Caco-2 (cell line): Measurements from ENCODE around the gene FARP1. TPM values are rescaled to one million over a fixed set of nuclear protein-coding genes. Genes with fewer than 3 reads are reported as not detected.

Source experiments
- BruUV-seq: library from RNA; stranded (reverse); fragments of 400-500 nt; replicated peaks from 2 replicates; lab custom pipeline; 2021; lab: Mats Ljungman, UMichigan
- CTCF ChIA-PET: fragments of 300-600 bp; sonication (Branson Sonifier 250); formaldehyde crosslinking; loops from one replicate; lab custom pipeline; 2022; ENCODE audit warnings: antibody characterized with exemption; lab: Charles Lee
- POLR2A ChIA-PET: fragments of 300-600 bp; sonication (Branson Sonifier 250); formaldehyde crosslinking; loops from one replicate; lab custom pipeline; 2022; ENCODE audit warnings: antibody characterized with exemption; lab: Charles Lee
- DNase-seq, 2 experiments: peaks; one replicate each; pipeline versions ENCODE4 v3.0.0 to v3.0.0-alpha.2; 2020 to 2022
- H3K27me3 ChIP-seq: replicated peaks from 2 replicates; pipeline ENCODE4 v1.6.0; 2011; ENCODE audit warnings: low read length; ENCODE audit not compliant: control insufficient read depth, insufficient read depth
- H3K36me3 ChIP-seq: 2 replicates; pipeline ENCODE4 v1.5.1; 2011; ENCODE audit warnings: low read length; ENCODE audit not compliant: control insufficient read depth, insufficient read depth
- H3K4me1 ChIP-seq: fragments of 250-450 bp; sonication (Bioruptor Pico); 2 replicates; pipeline ENCODE4 v1.5.1; 2020; ENCODE audit warnings: mild to moderate bottlenecking
- H3K4me3 ChIP-seq: 2 replicates; pipeline ENCODE4 v1.5.1; 2011; ENCODE audit warnings: low read depth, mild to moderate bottlenecking, control low read depth, low read length
- H3K9me3 ChIP-seq: fragments of 250-450 bp; sonication (Bioruptor Pico); 2 replicates; pipeline ENCODE4 v1.5.1; 2020; ENCODE audit warnings: mild to moderate bottlenecking, moderate library complexity
- H3K27ac Mint-ChIP-seq: one replicate; pipeline ENCODE4 v1.8.0; 2022; ENCODE audit warnings: mixed read lengths; ENCODE audit not compliant: unreplicated experiment
- H3K27me3 Mint-ChIP-seq: one replicate; pipeline ENCODE4 v1.8.0; 2022; ENCODE audit warnings: mixed read lengths; ENCODE audit not compliant: insufficient read depth, unreplicated experiment
- H3K36me3 Mint-ChIP-seq: one replicate; pipeline ENCODE4 v1.8.0; 2022; ENCODE audit warnings: mild to moderate bottlenecking, mixed read lengths; ENCODE audit not compliant: insufficient read depth, unreplicated experiment
- H3K4me1 Mint-ChIP-seq: one replicate; pipeline ENCODE4 v1.8.0; 2022; ENCODE audit warnings: low read depth, mixed read lengths; ENCODE audit not compliant: unreplicated experiment
- H3K4me3 Mint-ChIP-seq: one replicate; pipeline ENCODE4 v1.8.0; 2022; ENCODE audit warnings: mild to moderate bottlenecking, moderate library complexity, mixed read lengths; ENCODE audit not compliant: unreplicated experiment
- H3K9me3 Mint-ChIP-seq: one replicate; pipeline ENCODE4 v1.8.0; 2022; ENCODE audit warnings: mixed read lengths; ENCODE audit not compliant: unreplicated experiment
- intact Hi-C: fragments of 100-400 bp; cut with micrococcal nuclease; formaldehyde crosslinking; loops from one replicate; pipeline ENCODE4 v1.10.0; 2022; ENCODE audit not compliant: unreplicated experiment
- total RNA-seq: library from RNA; stranded (reverse); gene quantifications from 2 replicates; pipeline ENCODE4 v1.2.3, GENCODE V29; 2022
- TF ChIP-seq, protein P1 (sequence below), 2 experiments: fragments of 200-600 bp in 1 of 2; IDR thresholded peaks; 1 replicate in 1 of 2; 2 replicates in 1 of 2; pipeline versions ENCODE4 v1.5.1 to v1.8.0; 2011 to 2022; ENCODE audit warnings: antibody characterized with exemption in 1 of 2, control low read depth in 1 of 2, inconsistent platforms in 1 of 2, low read depth in 1 of 2, low read length in 1 of 2, mild to moderate bottlenecking in 1 of 2, moderate library complexity in 1 of 2; ENCODE audit not compliant: insufficient read depth in 1 of 2, severe bottlenecking in 1 of 2, unreplicated experiment in 1 of 2

Gene FARP1
- total RNA-seq, 1 experiment from 2014 or later = 189 TPM

DNA sequence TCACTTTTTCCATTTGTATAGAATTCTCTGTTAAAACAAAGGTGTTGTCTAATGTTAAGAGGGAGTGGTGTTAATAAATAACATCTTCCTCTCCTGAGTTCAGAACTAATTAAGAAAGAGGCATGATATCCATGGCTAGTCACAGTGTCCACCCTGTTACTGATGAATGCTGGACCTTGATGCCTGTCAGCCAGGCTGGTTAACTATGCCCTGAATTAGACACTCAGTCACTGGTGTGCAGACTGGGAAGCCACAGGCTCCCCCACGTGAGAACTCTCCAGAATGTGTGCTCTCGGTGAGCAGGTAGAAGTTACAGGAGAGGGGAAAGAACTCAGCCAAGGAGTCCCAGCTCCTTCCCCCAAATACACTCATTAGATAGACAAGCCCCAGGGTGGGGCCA lies 90.2 kb downstream of the FARP1 start:
- DNase-seq = no peak
- H3K4me3 Mint-ChIP-seq = no peak overlapping the region
- no peaks in the 10 kb centered on the region for H3K4me1 Mint-ChIP-seq
- peaks cover 10% of the 10 kb centered on the region for H3K9me3 Mint-ChIP-seq
- TF ChIP-seq, protein P1, sequence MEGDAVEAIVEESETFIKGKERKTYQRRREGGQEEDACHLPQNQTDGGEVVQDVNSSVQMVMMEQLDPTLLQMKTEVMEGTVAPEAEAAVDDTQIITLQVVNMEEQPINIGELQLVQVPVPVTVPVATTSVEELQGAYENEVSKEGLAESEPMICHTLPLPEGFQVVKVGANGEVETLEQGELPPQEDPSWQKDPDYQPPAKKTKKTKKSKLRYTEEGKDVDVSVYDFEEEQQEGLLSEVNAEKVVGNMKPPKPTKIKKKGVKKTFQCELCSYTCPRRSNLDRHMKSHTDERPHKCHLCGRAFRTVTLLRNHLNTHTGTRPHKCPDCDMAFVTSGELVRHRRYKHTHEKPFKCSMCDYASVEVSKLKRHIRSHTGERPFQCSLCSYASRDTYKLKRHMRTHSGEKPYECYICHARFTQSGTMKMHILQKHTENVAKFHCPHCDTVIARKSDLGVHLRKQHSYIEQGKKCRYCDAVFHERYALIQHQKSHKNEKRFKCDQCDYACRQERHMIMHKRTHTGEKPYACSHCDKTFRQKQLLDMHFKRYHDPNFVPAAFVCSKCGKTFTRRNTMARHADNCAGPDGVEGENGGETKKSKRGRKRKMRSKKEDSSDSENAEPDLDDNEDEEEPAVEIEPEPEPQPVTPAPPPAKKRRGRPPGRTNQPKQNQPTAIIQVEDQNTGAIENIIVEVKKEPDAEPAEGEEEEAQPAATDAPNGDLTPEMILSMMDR (IDR thresholded peaks at IDR 0.05; ENCODE audit: insufficient read depth in 1 of 2, low read depth in 1 of 2, low read length in 1 of 2, severe bottlenecking in 1 of 2, unreplicated experiment in 1 of 2) = no peak
- no TSS peak for BruUV-seq
- Histone ChIP-seq H3K36me3 (0 out of 2 replicates have a peak, but pooled peaks cover 1% of the 10 kb centered on the region), H3K4me1 (peaks cover 5% of the 10 kb centered on the region), H3K4me3 (no peak overlapping the region), H3K27me3 (no peaks in the 10 kb centered on the region), H3K9me3 (no peaks in the 10 kb centered on the region)
- POLR2A ChIA-PET = no interaction called here
- H3K27ac Mint-ChIP-seq = no peak overlapping the region
- H3K27me3 Mint-ChIP-seq = no peaks in the 10 kb centered on the region
- CTCF ChIA-PET = no interaction called here
- intact Hi-C loops = no loop called here
- peaks cover 45% of the 10 kb centered on the region for H3K36me3 Mint-ChIP-seq

DNA sequence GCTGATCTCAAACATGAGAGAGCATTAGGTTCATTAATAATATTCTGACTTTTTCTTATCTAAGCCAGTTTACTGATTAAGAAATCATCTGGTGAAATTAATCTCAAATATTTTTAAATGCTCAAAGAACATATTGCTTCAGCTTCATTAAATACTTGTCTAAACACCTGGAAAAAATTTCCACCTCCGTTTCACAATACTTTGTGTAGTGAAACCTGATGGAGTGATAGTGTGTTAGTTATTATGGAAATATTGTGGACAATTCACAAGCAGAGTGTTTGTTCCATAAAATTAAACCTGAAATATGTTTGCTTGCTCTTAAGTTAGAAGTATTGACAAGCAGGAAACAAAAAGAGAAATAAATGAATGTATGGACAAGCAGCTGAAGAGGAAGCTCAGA lies 91.5 kb downstream of the FARP1 start:
- TF ChIP-seq, protein P1 (IDR thresholded peaks at IDR 0.05; ENCODE audit: insufficient read depth in 1 of 2, low read depth in 1 of 2, low read length in 1 of 2, severe bottlenecking in 1 of 2, unreplicated experiment in 1 of 2) = no peak
- CTCF ChIA-PET = no interaction called here
- Mint-ChIP-seq H3K4me3 (no peak overlapping the region), H3K9me3 (peaks cover 10% of the 10 kb centered on the region), H3K27ac (no peak overlapping the region), H3K4me1 (peaks cover under 1% of the 10 kb centered on the region), H3K27me3 (no peaks in the 10 kb centered on the region), H3K36me3 (peaks cover 37% of the 10 kb centered on the region)
- intact Hi-C loops = no loop called here
- Histone ChIP-seq H3K27me3 (no peaks in the 10 kb centered on the region), H3K4me1 (peaks cover 5% of the 10 kb centered on the region), H3K9me3 (no peaks in the 10 kb centered on the region), H3K4me3 (no peak overlapping the region), H3K36me3 (0 out of 2 replicates have a peak, but pooled peaks cover 1% of the 10 kb centered on the region)
- DNase-seq = no peak
- POLR2A ChIA-PET = no interaction called here
- BruUV-seq = no TSS peak

DNA sequence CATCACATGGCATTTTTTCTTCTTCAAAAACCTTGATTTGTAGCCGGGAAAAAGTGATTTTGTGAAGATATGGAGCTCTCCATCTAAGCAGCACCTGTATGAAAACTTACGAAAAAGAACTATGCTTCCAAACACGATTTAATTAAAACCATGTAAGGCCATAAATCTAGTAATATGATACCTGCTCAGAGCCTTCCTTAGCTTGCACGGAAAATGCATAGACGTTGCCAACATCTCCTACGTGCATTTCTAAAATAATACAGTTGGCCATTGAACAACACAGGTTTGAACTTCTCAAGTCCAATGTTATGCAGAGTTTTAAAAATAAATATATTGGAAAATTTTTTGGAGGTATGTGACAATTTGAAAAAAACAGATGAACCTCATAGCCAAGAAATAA lies 93.3 kb downstream of the FARP1 start:
- no peaks in the 10 kb centered on the region for H3K36me3 ChIP-seq
- peaks cover 56% of the 10 kb centered on the region for H3K36me3 Mint-ChIP-seq
- DNase-seq = no peak
- H3K9me3 ChIP-seq = no peaks in the 10 kb centered on the region
- H3K4me1 Mint-ChIP-seq = peaks cover 9% of the 10 kb centered on the region
- intact Hi-C loops = no loop called here
- H3K27me3 ChIP-seq = no peaks in the 10 kb centered on the region
- ChIA-PET POLR2A (no interaction called here), CTCF (no interaction called here)
- no peak overlapping the region for H3K27ac Mint-ChIP-seq
- BruUV-seq = no TSS peak
- peaks cover 5% of the 10 kb centered on the region for H3K4me1 ChIP-seq
- no peaks in the 10 kb centered on the region for H3K9me3 Mint-ChIP-seq
- H3K4me3 ChIP-seq = no peak overlapping the region
- TF ChIP-seq, protein P1 (IDR thresholded peaks at IDR 0.05; ENCODE audit: insufficient read depth in 1 of 2, low read depth in 1 of 2, low read length in 1 of 2, severe bottlenecking in 1 of 2, unreplicated experiment in 1 of 2) = no peak
- H3K4me3 Mint-ChIP-seq = no peak overlapping the region
- H3K27me3 Mint-ChIP-seq = no peaks in the 10 kb centered on the region
